ENCODE measurements around the gene BPIFB4.

DNA sequence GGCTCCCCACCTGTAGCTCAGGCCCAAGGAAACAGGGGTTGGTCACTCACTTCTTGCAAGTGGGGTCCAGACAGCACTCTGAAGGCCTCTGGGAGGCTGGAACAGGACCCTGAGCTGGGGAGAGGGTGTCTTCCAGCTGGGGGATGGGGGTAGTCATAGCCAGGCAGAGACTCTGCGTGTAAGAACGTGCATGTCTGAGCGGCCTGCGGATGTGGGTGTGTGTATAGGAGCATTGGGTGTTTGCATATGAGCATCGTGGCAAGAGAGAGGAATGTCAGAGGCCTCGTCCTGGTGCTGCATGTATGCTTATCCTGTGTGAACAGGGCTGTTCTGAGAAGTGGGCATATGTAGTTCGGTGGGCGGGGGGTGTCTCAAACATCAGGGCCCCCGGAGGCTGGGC is 13.7 kb upstream of the BPIFB4 start:
- TF ChIP-seq, protein P1, sequence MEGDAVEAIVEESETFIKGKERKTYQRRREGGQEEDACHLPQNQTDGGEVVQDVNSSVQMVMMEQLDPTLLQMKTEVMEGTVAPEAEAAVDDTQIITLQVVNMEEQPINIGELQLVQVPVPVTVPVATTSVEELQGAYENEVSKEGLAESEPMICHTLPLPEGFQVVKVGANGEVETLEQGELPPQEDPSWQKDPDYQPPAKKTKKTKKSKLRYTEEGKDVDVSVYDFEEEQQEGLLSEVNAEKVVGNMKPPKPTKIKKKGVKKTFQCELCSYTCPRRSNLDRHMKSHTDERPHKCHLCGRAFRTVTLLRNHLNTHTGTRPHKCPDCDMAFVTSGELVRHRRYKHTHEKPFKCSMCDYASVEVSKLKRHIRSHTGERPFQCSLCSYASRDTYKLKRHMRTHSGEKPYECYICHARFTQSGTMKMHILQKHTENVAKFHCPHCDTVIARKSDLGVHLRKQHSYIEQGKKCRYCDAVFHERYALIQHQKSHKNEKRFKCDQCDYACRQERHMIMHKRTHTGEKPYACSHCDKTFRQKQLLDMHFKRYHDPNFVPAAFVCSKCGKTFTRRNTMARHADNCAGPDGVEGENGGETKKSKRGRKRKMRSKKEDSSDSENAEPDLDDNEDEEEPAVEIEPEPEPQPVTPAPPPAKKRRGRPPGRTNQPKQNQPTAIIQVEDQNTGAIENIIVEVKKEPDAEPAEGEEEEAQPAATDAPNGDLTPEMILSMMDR (IDR thresholded peaks at IDR 0.05; ENCODE audit: low read length) = no peak
- no peak for TF ChIP-seq EZH2 (optimal IDR thresholded peaks at IDR 0.05; ENCODE audit: low read depth, low read length)
